ENCODE data around the gene AFF2.

Gene AFF2

DNA sequence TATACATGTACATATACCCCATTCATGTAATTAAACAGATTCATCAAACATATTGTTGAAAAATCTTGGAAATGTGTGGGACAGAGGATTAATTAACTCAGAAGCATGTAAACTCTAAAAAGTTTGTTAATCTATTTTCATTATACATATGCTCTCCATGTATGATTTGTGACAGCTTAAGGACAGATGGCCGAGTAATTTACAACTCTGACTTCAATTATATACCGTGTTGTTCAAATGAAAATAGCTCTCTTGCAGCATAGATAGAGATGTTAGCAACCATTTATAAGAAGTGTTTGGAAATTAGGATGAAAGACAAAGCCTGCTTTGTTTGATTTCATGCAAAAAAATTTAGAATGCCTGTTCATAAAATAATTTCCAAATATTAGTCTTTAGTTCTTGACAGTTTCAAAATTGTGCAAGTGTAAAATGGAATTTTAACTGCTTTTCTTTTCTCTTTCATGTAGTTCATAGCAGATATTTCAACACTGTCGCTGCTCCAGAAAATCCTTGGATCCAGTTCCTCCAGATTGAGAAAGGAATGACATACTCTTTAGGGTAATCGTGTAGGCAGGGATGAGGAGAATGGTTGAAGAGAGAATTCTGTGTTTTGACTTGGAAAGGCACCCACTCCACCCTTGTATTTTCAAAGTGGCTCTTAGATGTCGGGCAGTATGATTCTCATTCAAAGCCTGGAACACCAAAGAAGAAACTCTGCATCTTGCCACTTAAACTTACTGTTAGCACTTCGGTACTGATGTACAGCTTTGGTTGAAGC, 23.1 kb downstream of the AFF2 start:
- no peaks in the 10 kb centered on the region for H3K27me3 ChIP-seq (ENCODE audit: insufficient read depth, low read depth)
- no peaks in the 10 kb centered on the region for H4K20me1 ChIP-seq (ENCODE audit: insufficient read depth)
- no peaks in the 10 kb centered on the region for H3K79me2 ChIP-seq (ENCODE audit: insufficient read depth, low read depth)
- no peak overlapping the region for H3K4me3 ChIP-seq (IDR thresholded peaks at IDR 0.05; ENCODE audit: insufficient read depth, low read depth, low read length)
- no peaks in the 10 kb centered on the region for H3K4me1 ChIP-seq (ENCODE audit: low read depth, poor library complexity, severe bottlenecking)
- H3K9ac ChIP-seq: no peak overlapping the region
- no peak overlapping the region for H3K27ac ChIP-seq
- TF ChIP-seq, protein P1, sequence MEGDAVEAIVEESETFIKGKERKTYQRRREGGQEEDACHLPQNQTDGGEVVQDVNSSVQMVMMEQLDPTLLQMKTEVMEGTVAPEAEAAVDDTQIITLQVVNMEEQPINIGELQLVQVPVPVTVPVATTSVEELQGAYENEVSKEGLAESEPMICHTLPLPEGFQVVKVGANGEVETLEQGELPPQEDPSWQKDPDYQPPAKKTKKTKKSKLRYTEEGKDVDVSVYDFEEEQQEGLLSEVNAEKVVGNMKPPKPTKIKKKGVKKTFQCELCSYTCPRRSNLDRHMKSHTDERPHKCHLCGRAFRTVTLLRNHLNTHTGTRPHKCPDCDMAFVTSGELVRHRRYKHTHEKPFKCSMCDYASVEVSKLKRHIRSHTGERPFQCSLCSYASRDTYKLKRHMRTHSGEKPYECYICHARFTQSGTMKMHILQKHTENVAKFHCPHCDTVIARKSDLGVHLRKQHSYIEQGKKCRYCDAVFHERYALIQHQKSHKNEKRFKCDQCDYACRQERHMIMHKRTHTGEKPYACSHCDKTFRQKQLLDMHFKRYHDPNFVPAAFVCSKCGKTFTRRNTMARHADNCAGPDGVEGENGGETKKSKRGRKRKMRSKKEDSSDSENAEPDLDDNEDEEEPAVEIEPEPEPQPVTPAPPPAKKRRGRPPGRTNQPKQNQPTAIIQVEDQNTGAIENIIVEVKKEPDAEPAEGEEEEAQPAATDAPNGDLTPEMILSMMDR (conservative IDR thresholded peaks at IDR 0.05; ENCODE audit: low read depth, low read length): no peak
- H2AFZ ChIP-seq (ENCODE audit: low read depth): no peak overlapping the region
- H3K4me2 ChIP-seq: no peak overlapping the region
- H3K36me3 ChIP-seq (ENCODE audit: insufficient read depth): no peaks in the 10 kb centered on the region

GRCh38 chrX:148530464-148531077, 30.2 kb downstream of the AFF2 start:
- Histone ChIP-seq H4K20me1 (ENCODE audit: insufficient read depth) (no peaks in the 10 kb centered on the region), H3K4me3 (IDR thresholded peaks at IDR 0.05; ENCODE audit: insufficient read depth, low read depth, low read length) (no peak overlapping the region), H3K27ac (no peak overlapping the region), H3K36me3 (ENCODE audit: insufficient read depth) (no peaks in the 10 kb centered on the region), H3K4me2 (no peak overlapping the region), H3K27me3 (ENCODE audit: insufficient read depth, low read depth) (no peaks in the 10 kb centered on the region), H3K79me2 (ENCODE audit: insufficient read depth, low read depth) (no peaks in the 10 kb centered on the region), H2AFZ (ENCODE audit: low read depth) (no peak overlapping the region), H3K4me1 (ENCODE audit: low read depth, poor library complexity, severe bottlenecking) (no peaks in the 10 kb centered on the region), H3K9ac (no peak overlapping the region)
- TF ChIP-seq, protein P1 (conservative IDR thresholded peaks at IDR 0.05; ENCODE audit: low read depth, low read length): peak; percentile 70

DNA sequence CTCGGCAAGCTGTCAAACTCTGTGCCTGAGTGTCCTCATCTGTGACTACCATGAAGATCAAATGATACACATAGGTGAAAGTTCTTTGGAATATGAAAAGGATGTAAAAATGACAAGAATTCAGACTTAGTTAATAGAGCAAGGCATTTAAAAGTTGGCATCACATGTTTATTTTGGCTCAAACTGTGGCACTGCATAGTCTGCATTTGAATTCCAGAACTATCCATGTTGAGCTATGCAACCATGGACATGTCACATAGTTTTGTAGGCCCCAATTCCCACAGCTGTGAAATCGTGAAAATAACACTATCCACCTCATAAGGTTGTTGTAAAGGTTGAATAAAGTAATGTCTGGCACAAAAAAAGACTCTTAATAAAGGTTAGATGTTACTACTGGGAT, 33.9 kb downstream of the AFF2 start:
- no peaks in the 10 kb centered on the region for H3K36me3 ChIP-seq (ENCODE audit: insufficient read depth)
- TF ChIP-seq, protein P1 (conservative IDR thresholded peaks at IDR 0.05; ENCODE audit: low read depth, low read length): no peak
- H3K27me3 ChIP-seq (ENCODE audit: insufficient read depth, low read depth): no peaks in the 10 kb centered on the region
- no peaks in the 10 kb centered on the region for H3K79me2 ChIP-seq (ENCODE audit: insufficient read depth, low read depth)
- no peak overlapping the region for H3K4me2 ChIP-seq
- no peak overlapping the region for H2AFZ ChIP-seq (ENCODE audit: low read depth)
- H3K4me1 ChIP-seq (ENCODE audit: low read depth, poor library complexity, severe bottlenecking): no peaks in the 10 kb centered on the region
- H3K4me3 ChIP-seq (IDR thresholded peaks at IDR 0.05; ENCODE audit: insufficient read depth, low read depth, low read length): no peak overlapping the region
- no peak overlapping the region for H3K9ac ChIP-seq
- no peak overlapping the region for H3K27ac ChIP-seq
- no peaks in the 10 kb centered on the region for H4K20me1 ChIP-seq (ENCODE audit: insufficient read depth)

- Histone ChIP-seq H4K20me1 (ENCODE audit: insufficient read depth) (no peaks in the 10 kb centered on the region), H3K4me3 (IDR thresholded peaks at IDR 0.05; ENCODE audit: insufficient read depth, low read depth, low read length) (no peak overlapping the region), H3K27ac (no peak overlapping the region), H3K36me3 (ENCODE audit: insufficient read depth) (no peaks in the 10 kb centered on the region), H2AFZ (ENCODE audit: low read depth) (no peak overlapping the region), H3K4me1 (ENCODE audit: low read depth, poor library complexity, severe bottlenecking) (no peaks in the 10 kb centered on the region), H3K79me2 (ENCODE audit: insufficient read depth, low read depth) (no peaks in the 10 kb centered on the region), H3K9ac (no peak overlapping the region), H3K4me2 (no peak overlapping the region), H3K27me3 (ENCODE audit: insufficient read depth, low read depth) (no peaks in the 10 kb centered on the region)
- TF ChIP-seq, protein P1 (conservative IDR thresholded peaks at IDR 0.05; ENCODE audit: low read depth, low read length): no peak
Measured at GRCh38 chrX:148535639-148536038, 35.2 kb downstream of the AFF2 start.
